T-helper 17 cell (primary cell): Measurements from ENCODE around the gene EIF1AD. TPM values are rescaled to one million over a fixed set of nuclear protein-coding genes. Genes with fewer than 3 reads are reported as not detected.
"Not testable (repeated sequence)": the region's sequence is repeated elsewhere in the genome, so short reads cannot be mapped to it uniquely, and the experiment has no call there.

Experiments used
- ATAC-seq: fragments of 150-1000 bp; cut with Tn5 transposase; 2 replicates; pipeline ENCODE4 v1.10.0; 2021; ENCODE audit warnings: mild to moderate bottlenecking, moderate library complexity
- DNase-seq, 3 donors: peaks; one replicate each; pipeline versions ENCODE4 v3.0.0 to v3.0.0-alpha.2; 2020 to 2021
- H3K9me3 ChIP-seq: one replicate; pipeline ENCODE4 v1.7.0; 2013; ENCODE audit warnings: low read length, mild to moderate bottlenecking; ENCODE audit not compliant: control insufficient read depth, poor library complexity, severe bottlenecking
- H3K27ac Mint-ChIP-seq: one replicate; pipeline ENCODE4 v1.8.0; 2022; ENCODE audit warnings: mild to moderate bottlenecking, moderate library complexity, mixed read lengths
- H3K27me3 Mint-ChIP-seq: one replicate; pipeline ENCODE4 v1.8.0; 2022; ENCODE audit warnings: mixed read lengths
- H3K36me3 Mint-ChIP-seq: one replicate; pipeline ENCODE4 v1.8.0; 2022; ENCODE audit warnings: low read depth, mixed read lengths
- H3K4me1 Mint-ChIP-seq: one replicate; pipeline ENCODE4 v1.8.0; 2022; ENCODE audit warnings: mild to moderate bottlenecking, mixed read lengths
- H3K4me3 Mint-ChIP-seq: one replicate; pipeline ENCODE4 v1.8.0; 2022; ENCODE audit warnings: mild to moderate bottlenecking, moderate library complexity, mixed read lengths
- total RNA-seq, 4 donors: library from RNA in 2 of 4; stranded (reverse) in 2 of 4; gene quantifications; one replicate each; pipeline ENCODE4 v1.2.3 and lab custom pipeline; 2022 to 2026

EIF1AD gene
- total RNA-seq, 2 donors from 2014 or later, result 85.2 to 100 TPM

DNA sequence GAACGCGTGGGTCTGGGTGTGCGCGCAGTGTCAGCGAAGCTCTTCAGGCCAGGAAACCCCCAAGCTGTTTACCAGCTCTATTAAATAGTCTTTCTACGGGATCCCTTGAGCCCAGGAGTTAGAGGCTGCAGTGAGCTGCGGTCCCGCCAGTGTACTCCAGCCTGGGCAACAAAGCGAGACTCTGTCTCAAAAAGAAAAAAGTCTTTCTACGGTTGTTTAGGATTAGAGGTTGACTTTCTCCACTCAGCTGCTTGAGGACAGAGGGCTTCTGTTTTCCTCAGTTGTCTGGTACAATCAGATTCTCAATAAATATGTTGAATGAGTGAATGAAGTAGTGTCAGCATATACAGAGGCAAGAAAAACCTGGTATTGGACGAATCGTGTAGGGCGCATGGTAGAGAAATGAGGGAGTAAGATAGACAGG, 39.8 kb downstream of the EIF1AD start:
- Mint-ChIP-seq H3K27me3 (no peaks in the 10 kb centered on the region), H3K36me3 (peaks cover 11% of the 10 kb centered on the region), H3K4me3 (peak overlapping the region; percentile 97), H3K27ac (peak overlapping the region; percentile 99), H3K4me1 (peaks cover 25% of the 10 kb centered on the region)
- ATAC-seq (no peak), DNase-seq (no peak)
- H3K9me3 ChIP-seq, result no peaks in the 10 kb centered on the region

DNA sequence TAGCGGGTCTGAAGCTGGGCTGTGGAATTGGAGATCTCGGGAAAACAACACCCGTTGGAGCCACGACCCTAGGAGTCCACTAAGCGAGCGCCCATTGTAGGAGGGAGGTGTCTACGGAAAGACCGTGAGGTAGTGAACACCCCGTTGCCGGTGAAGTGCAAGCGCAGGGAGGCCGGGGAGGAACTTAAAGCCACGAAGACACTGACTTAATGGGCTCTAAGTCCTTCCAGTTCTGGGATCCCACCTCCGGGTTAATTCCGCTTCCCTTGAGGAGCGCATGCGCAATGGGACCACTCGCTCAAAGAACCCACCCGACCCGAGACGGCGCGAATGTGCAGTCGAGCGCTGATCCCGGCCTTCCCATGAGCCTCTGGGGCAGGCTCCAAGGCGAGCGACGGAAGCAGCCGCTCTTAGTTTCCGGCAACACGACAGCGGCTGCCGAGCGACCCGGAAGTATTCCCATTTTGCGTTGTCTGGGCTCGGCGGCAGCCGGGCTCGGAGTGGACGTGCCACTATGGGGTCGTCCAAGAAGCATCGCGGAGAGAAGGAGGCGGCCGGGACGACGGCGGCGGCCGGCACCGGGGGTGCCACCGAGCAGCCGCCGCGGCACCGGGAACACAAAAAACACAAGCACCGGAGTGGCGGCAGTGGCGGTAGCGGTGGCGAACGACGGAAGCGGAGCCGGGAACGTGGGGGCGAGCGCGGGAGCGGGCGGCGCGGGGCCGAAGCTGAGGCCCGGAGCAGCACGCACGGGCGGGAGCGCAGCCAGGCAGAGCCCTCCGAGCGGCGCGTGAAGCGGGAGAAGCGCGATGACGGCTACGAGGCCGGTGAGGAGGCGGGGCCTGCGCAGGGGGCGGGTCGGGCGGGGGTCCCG, 40.5 kb downstream of the EIF1AD start, which contains the start of gene SART1:
SART1 (plus strand) TSS at position 468 of the 874 bp plus-strand sequence; CDS start at position 515, 47 bp downstream.
- peaks cover 29% of the 10 kb centered on the region for H3K4me1 Mint-ChIP-seq

DNA sequence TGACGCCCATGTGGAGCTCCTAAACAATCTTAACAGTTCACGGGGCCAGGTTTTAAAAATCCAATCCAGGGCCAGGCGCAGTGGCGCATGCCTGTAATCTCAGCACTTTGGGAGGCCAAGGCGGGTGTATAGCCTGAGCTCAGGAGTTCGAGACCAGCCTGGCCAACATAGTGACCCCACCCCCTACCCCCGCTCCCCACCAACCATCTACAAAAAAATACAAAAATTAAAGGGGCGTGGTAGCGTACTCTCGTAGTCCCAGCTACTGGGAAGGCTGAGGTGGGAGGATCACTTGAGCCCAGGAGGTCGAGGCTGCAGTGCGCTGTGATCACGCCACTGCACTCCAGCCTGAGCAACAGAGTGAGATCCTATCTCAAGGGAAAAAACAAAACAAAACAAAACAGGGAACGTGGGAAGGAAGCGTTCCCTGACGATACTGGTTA, 41.1 kb downstream of the EIF1AD start:
- Mint-ChIP-seq H3K27me3 (no peaks in the 10 kb centered on the region), H3K27ac (peak overlapping the region; percentile 99), H3K4me3 (peak overlapping the region; percentile 97), H3K4me1 (peaks cover 28% of the 10 kb centered on the region), H3K36me3 (peaks cover 11% of the 10 kb centered on the region)
- no peak for DNase-seq
- ATAC-seq, result no peak
- H3K9me3 ChIP-seq, result no peaks in the 10 kb centered on the region

More for the DNA sequence above, 40.5 kb downstream of the EIF1AD start, which contains the start of gene SART1:
- H3K9me3 ChIP-seq, result no peaks in the 10 kb centered on the region
- peak; percentile 87 to 95 (median 92) for DNase-seq
- no peaks in the 10 kb centered on the region for H3K27me3 Mint-ChIP-seq
- peaks cover 11% of the 10 kb centered on the region for H3K36me3 Mint-ChIP-seq
- peak; percentile 92 for ATAC-seq
- peak within 1 kb of the TSS; percentile 99 for H3K27ac Mint-ChIP-seq
- H3K4me3 Mint-ChIP-seq, result peak within 1 kb of the TSS; percentile 97

DNA sequence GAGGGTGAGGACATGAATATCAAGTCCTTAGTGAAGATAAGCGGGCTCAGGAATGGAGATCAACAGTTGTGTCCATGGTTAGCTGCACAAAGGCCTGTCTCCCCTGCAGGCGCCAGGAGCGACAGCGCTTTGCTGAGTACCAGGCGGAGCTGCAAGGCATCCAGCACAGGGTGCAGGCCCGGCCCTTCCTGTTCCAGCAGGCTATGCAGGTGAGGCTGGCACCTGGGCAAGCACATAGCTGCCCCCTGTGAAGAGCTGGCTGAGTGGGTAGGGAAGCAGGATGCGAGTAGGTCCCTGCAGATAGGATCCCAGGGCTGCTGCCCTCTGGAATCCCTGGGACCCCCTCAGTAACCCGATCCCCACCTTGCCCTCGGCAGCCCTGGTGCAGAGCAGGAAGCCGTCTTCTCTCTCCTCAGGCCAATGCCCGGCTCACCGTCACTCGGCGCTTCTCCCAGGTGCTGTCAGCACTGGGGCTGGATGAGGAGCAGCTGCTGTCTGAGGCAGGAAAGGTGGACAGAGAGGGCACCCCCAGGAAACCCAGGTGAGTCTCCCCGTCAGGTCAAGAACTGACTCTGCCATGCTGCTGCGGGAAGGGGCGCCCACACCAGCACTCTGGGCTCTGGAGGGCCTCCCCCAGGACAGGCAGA, 43.1 kb downstream of the EIF1AD start:
- Mint-ChIP-seq H3K4me3 (peak overlapping the region; percentile 21), H3K36me3 (peaks cover 11% of the 10 kb centered on the region), H3K27ac (peak overlapping the region; percentile 62), H3K27me3 (no peaks in the 10 kb centered on the region), H3K4me1 (peaks cover 24% of the 10 kb centered on the region)
- H3K9me3 ChIP-seq, result no peaks in the 10 kb centered on the region
- no peak for ATAC-seq
- no peak for DNase-seq

DNA sequence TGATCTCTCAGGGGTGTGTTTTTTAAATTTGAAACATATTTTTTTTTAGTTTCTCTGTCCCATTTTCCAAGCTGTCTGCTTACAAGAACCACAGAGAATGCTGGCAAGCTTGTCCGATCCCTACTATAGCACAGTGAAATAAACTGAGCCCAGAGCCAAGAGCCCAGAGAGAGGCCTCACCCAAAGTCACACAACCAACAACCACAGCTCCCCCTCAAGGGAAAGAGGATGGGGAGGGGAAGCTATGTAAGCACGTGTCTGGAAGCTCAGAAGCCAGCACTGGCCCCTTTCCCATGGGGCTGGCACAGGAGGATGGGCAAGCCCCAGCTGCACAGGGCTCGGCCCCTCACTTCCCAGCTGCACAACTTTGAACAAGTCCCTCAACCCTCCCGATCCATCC, 43.7 kb downstream of the EIF1AD start:
- Mint-ChIP-seq H3K4me1 (peaks cover 24% of the 10 kb centered on the region), H3K27ac (peak overlapping the region; percentile 62), H3K27me3 (no peaks in the 10 kb centered on the region), H3K4me3 (no peak overlapping the region), H3K36me3 (peaks cover 11% of the 10 kb centered on the region)
- DNase-seq, result no peak
- no peak for ATAC-seq
- no peaks in the 10 kb centered on the region for H3K9me3 ChIP-seq

DNA sequence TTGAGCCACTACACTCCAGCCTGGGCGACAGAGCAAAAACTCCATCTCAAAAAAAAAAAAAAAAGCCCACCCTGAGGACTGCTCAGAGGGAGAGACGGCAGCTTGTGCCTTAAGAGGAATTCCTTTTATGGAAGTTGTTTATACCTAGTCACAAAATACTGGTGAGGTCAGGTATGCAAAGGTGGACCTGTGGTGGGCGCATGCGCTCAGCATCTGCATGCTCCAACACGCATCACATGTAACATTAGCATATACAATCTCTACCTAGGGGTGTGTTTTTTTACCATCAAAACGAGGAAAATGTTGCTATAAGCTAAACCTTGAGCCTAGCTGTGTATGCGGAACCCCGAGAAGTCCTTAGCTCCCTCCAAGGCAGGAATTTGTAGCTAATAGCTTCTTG, 47.2 kb downstream of the EIF1AD start:
- H3K9me3 ChIP-seq, result no peaks in the 10 kb centered on the region
- no peak overlapping the region for H3K4me3 Mint-ChIP-seq
- H3K4me1 Mint-ChIP-seq, result peaks cover 5% of the 10 kb centered on the region
- ATAC-seq (no peak), DNase-seq (no peak)
- no peaks in the 10 kb centered on the region for H3K36me3 Mint-ChIP-seq
- no peaks in the 10 kb centered on the region for H3K27me3 Mint-ChIP-seq
- H3K27ac Mint-ChIP-seq, result no peak overlapping the region

DNA sequence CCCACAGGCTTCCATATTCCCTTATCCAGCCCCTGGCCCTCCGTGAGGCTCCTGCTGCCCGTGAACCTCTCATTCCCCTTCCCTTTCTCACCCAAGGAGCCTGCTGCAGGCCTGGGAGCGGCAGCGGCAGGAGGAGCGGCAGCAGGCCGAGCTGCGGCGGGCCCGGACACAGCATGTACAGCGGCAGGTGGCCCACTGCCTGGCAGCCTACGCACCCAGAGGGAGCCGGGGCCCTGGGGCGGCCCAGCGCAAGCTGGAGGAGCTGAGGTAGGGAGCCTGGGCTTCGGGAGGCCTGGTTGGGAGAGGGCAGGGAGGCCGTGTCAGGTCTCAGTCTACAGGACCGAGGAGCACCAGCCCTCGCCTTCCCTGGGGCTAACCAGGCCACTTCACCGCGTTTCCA, 48.5 kb downstream of the EIF1AD start:
- no peak overlapping the region for H3K4me3 Mint-ChIP-seq
- H3K27me3 Mint-ChIP-seq, result no peaks in the 10 kb centered on the region
- ATAC-seq (no peak), DNase-seq (no peak)
- no peaks in the 10 kb centered on the region for H3K36me3 Mint-ChIP-seq
- H3K4me1 Mint-ChIP-seq, result peaks cover 5% of the 10 kb centered on the region
- H3K9me3 ChIP-seq, result no peaks in the 10 kb centered on the region
- H3K27ac Mint-ChIP-seq, result no peak overlapping the region

DNA sequence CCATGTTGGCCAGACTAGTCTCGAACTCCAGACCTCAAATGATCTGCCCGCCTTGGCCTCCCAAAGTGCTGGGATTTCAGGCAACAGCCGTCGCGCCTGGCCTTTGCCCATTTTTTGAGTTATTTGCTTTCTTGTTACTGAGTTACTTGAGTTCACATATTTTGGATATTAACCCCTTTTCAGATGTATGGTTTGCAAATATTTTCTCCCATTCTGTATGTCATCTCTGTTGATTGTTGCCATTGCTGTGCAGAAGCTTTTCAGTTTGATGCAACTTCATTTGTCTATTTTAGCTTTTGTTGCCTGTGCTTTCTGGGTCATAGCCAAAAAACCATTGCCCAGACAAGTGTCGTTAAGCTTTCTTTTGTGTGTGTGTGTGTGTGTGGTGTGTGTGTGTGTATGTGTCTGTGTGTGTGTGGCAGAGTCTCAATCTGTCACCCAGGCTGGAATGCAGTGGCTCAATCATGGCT, 49.9 kb downstream of the EIF1AD start:
- no peaks in the 10 kb centered on the region for H3K36me3 Mint-ChIP-seq
- no peaks in the 10 kb centered on the region for H3K9me3 ChIP-seq
- ATAC-seq (no peak), DNase-seq (no peak)
- peaks cover 5% of the 10 kb centered on the region for H3K4me1 Mint-ChIP-seq
- H3K27ac Mint-ChIP-seq, result no peak overlapping the region
- no peak overlapping the region for H3K4me3 Mint-ChIP-seq
- H3K27me3 Mint-ChIP-seq, result no peaks in the 10 kb centered on the region

DNA sequence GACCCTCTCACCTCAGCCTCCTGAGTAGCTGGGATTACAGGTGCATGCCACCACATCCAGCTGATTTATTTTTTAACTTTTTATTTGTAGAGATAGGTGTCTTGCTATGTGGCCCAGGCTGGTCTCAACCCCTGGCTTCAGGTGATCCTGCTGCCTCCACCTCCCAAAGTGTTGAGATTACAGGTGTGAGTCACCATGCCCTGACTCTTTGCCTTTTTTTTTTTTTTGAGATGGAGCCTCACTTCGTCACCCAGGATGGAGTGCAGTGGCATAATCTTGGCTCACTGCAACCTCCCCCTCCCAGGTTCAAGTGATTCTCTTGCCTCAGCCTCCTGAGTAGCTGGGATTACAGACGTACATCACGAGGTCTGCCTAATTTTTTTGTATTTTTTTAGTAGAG, 50.3 kb downstream of the EIF1AD start:
- ATAC-seq, H3K9me3 ChIP-seq, H3K4me3 Mint-ChIP-seq, H3K27ac Mint-ChIP-seq, H3K27me3 Mint-ChIP-seq, H3K4me1 Mint-ChIP-seq, H3K36me3 Mint-ChIP-seq, DNase-seq: not testable (repeated sequence)

DNA sequence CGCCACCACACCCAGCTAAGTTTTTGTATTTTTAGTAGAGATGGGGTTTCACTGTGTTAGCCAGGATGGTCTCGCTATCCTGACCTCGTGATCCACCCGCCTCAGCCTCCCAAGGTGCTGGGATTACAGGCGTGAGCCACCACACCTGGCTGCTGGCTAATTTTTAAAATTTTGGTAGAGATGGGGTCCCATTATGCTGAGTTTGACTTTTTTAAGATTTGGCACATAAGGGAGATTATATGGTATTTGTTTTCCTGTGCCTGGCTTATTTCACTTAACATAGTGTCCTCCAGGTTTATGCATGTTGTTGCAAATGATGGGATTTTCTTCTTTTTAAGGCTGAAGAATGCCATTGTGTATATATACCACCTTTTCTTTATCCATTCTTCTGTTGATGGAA, 51.2 kb downstream of the EIF1AD start:
- not testable (repeated sequence) for H3K27ac Mint-ChIP-seq, H3K9me3 ChIP-seq, H3K4me1 Mint-ChIP-seq, H3K36me3 Mint-ChIP-seq, H3K4me3 Mint-ChIP-seq, DNase-seq, ATAC-seq, H3K27me3 Mint-ChIP-seq

DNA sequence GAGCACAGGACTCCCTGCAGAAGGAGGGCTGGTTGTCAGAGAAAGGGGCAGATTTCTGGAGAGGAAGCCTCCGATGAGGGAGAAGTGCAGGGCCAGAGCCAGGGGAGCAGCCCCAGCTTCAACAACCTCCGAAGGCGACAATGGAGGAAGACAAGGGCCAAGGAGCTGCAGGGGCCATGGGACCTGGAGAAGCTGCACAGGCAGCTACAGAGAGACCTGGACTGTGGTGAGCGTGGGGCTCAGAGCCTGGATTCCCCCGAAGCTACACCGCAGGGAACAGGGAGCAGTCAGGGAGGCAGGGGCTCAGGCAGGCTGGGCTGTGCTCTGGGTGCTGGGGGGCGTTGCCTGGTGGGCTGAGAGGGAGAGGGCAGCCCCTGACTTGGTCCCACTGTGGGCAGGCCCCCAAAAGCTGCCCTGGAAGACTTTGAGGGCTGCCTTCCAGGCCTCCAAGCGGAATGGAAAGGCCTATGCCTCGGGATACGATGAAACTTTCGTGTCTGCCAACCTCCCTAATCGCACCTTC, 54.3 kb downstream of the EIF1AD start:
- H3K36me3 Mint-ChIP-seq, result no peaks in the 10 kb centered on the region
- no peaks in the 10 kb centered on the region for H3K27me3 Mint-ChIP-seq
- no peak for DNase-seq
- ATAC-seq, result no peak
- H3K9me3 ChIP-seq, result no peaks in the 10 kb centered on the region
- no peak overlapping the region for H3K4me3 Mint-ChIP-seq
- no peak overlapping the region for H3K27ac Mint-ChIP-seq
- H3K4me1 Mint-ChIP-seq, result no peaks in the 10 kb centered on the region

DNA sequence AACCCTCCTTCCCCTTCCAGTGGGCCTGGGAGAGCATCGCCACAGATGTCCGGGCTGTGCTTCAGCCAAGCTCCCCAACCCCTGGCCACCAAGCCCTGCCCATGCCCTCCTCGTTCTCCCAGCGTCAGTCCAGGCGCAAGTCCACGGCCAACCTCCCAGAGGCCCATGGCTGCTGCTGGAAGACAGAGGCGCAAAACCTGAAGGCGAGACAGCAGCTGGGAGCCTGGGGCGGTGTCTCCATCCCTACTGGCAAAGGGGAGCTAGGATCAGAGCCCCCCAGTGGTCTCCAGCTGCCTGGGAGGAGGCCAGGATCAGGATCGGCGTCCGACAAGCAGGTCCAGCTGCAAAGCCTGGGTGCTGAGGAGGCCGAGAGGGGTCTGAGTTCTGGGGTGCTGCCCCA, 54.8 kb downstream of the EIF1AD start:
- no peaks in the 10 kb centered on the region for H3K9me3 ChIP-seq
- no peaks in the 10 kb centered on the region for H3K27me3 Mint-ChIP-seq
- no peak overlapping the region for H3K27ac Mint-ChIP-seq
- H3K4me3 Mint-ChIP-seq, result no peak overlapping the region
- DNase-seq (no peak), ATAC-seq (no peak)
- H3K36me3 Mint-ChIP-seq, result no peaks in the 10 kb centered on the region
- H3K4me1 Mint-ChIP-seq, result no peaks in the 10 kb centered on the region

DNA sequence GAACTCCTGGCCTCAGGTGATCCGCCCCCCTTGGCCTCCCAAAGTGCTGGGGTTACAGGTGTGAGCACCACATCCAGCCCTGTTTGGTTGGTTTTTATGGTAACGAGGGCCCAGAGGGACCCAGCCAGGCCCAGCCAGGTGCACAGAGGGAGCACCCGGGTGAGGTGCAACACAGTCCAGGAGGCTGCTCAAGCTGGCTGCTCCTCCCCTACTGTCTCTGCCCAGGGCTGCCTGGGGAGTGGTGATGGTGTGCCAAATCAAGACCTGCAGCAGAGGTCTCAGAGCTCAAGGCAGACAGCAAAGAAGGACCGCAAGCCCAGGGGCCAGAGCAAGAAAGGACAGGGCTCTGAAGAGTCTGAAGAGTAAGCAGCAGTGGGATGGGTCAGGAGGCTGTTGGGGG, 55.3 kb downstream of the EIF1AD start:
- ATAC-seq (no peak), DNase-seq (no peak)
- H3K27me3 Mint-ChIP-seq, result no peaks in the 10 kb centered on the region
- H3K4me1 Mint-ChIP-seq, result peaks cover under 1% of the 10 kb centered on the region
- no peak overlapping the region for H3K4me3 Mint-ChIP-seq
- no peak overlapping the region for H3K27ac Mint-ChIP-seq
- no peaks in the 10 kb centered on the region for H3K36me3 Mint-ChIP-seq
- H3K9me3 ChIP-seq, result no peaks in the 10 kb centered on the region
